Testis (tissue), 3 donors: ENCODE results near the gene VEZT. TPM values are rescaled to one million over a fixed set of nuclear protein-coding genes. Genes with fewer than 3 reads are reported as not detected.

Source experiments
- DNase-seq: peaks from one replicate; pipeline ENCODE4 v3.0.0-alpha.2; 2019
- H3K27ac ChIP-seq, 2 donors: fragments of 200-600 bp; sonication (generic); one replicate each; pipeline ENCODE4 v1.5.1; 2019
- H3K27me3 ChIP-seq: fragments of 200-600 bp; sonication (generic); one replicate; pipeline ENCODE4 v1.5.1; 2019
- H3K36me3 ChIP-seq: fragments of 200-600 bp; sonication (generic); one replicate; pipeline ENCODE4 v1.5.1; 2017; ENCODE audit warnings: low read depth; ENCODE audit errors: missing control alignments
- H3K4me1 ChIP-seq: fragments of 200-600 bp; sonication (generic); one replicate; pipeline ENCODE4 v1.5.1; 2019
- H3K4me3 ChIP-seq, 2 donors: fragments of 200-600 bp; sonication (generic); one replicate each; pipeline ENCODE4 v1.5.1; 2017 to 2019
- H3K9me3 ChIP-seq: fragments of 200-600 bp; sonication (generic); one replicate; pipeline ENCODE4 v1.5.1; 2017
- POLR2A ChIP-seq: fragments of 450-650 bp; IDR thresholded peaks from one replicate; pipeline ENCODE4 v1.6.1; 2017; ENCODE audit warnings: antibody characterized with exemption, mild to moderate bottlenecking, moderate library complexity
- WGBS, 2 donors: methylation state at CpG; one replicate each; pipeline ENCODE4 v1.1.5; 2018; 5-methylcytosine and 5-hydroxymethylcytosine counted together
- intact Hi-C: fragments of 100-400 bp; cut with DNase I; formaldehyde crosslinking; loops from one replicate; pipeline ENCODE4 v1.15.1; 2023; ENCODE audit warnings: low total_unique reads
- polyA plus RNA-seq: library from polyadenylated mRNA; stranded (reverse); fragments of 350-450 nt; fragmentation: Illumina TruSeq; extraction: RNeasy Lipid Tissue Mini Kit (QIAGEN cat#74804); gene quantifications from one replicate; pipeline ENCODE4 v1.2.3, GENCODE V29; 2014; ENCODE audit warnings: low read depth, low replicate concordance; ENCODE audit not compliant: insufficient read depth
- total RNA-seq, 2 donors: library from RNA; depleted of rRNA; stranded (reverse); fragments of >200 nt; gene quantifications; one replicate each; pipeline ENCODE4 v1.2.3, GENCODE V29; 2016
- TF ChIP-seq, protein P1 (sequence below), 3 experiments: fragments of 450-650 bp in 2 of 3; fragments of 200-600 bp in 1 of 3; sonication (generic) in 1 of 3; IDR thresholded peaks; one replicate each; pipeline ENCODE4 v1.5.1; 2016 to 2019; ENCODE audit warnings: antibody characterized with exemption in 3 of 3, mild to moderate bottlenecking in 2 of 3, moderate library complexity in 1 of 3

Gene VEZT
- total and polyA plus RNA-seq, 3 donors from 2014 or later = 31.7 to 112 (median 94.6) TPM

DNA sequence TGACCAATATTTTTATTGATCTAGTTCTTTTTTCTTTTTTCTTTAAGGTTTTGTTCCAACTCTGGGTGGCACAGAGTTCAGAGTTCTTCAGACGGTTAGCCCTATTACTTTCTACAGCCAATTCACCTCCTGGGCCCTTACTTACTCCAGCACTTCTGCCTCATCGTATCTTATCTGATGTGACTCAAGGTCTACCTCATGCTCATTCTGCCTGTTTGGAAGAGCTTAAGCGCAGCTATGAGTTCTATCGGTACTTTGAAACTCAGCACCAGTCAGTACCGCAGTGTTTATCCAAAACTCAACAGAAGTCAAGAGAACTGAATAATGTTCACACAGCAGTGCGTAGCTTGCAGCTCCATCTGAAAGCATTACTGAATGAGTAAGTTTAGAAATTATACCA, 64.7 kb downstream of the VEZT start:
- Histone ChIP-seq H3K27ac (no peak overlapping the region), H3K36me3 (no peaks in the 10 kb centered on the region), H3K4me1 (no peaks in the 10 kb centered on the region), H3K4me3 (no peak overlapping the region), H3K27me3 (no peaks in the 10 kb centered on the region), H3K9me3 (no peaks in the 10 kb centered on the region)
- intact Hi-C loops = no loop called here
- DNase-seq = no peak
- 87 to 92% methylated on average over 6 of the region's 6 CpGs for WGBS, 2 donors
- TF ChIP-seq POLR2A = no peak
- TF ChIP-seq, protein P1, sequence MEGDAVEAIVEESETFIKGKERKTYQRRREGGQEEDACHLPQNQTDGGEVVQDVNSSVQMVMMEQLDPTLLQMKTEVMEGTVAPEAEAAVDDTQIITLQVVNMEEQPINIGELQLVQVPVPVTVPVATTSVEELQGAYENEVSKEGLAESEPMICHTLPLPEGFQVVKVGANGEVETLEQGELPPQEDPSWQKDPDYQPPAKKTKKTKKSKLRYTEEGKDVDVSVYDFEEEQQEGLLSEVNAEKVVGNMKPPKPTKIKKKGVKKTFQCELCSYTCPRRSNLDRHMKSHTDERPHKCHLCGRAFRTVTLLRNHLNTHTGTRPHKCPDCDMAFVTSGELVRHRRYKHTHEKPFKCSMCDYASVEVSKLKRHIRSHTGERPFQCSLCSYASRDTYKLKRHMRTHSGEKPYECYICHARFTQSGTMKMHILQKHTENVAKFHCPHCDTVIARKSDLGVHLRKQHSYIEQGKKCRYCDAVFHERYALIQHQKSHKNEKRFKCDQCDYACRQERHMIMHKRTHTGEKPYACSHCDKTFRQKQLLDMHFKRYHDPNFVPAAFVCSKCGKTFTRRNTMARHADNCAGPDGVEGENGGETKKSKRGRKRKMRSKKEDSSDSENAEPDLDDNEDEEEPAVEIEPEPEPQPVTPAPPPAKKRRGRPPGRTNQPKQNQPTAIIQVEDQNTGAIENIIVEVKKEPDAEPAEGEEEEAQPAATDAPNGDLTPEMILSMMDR (IDR thresholded peaks at IDR 0.05) = no peak

DNA sequence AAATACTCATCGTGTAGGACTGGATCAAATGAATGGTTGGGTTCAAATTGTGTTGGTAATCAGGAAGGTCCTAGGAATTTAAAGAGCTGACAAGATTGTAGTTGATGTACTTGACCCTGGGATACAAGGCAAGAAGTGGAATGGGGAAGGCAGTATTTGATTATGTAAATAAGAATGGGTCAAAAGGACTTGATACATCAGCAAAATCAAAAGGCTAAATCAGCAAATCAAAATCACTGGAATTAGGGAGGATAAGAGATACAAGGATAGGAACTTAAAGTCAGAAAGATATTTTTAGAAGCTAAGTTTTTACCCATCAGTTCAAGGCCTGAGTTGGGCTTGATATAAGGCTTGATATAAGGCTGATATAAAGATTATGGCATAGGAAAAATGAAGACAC, 65.8 kb downstream of the VEZT start:
- H3K4me1 ChIP-seq = no peaks in the 10 kb centered on the region
- no peak overlapping the region for H3K4me3 ChIP-seq
- intact Hi-C loops = no loop called here
- TF ChIP-seq POLR2A = no peak
- TF ChIP-seq, protein P1 (IDR thresholded peaks at IDR 0.05) = no peak
- H3K27ac ChIP-seq = no peak overlapping the region
- no peaks in the 10 kb centered on the region for H3K9me3 ChIP-seq
- H3K36me3 ChIP-seq = no peaks in the 10 kb centered on the region
- no peak for DNase-seq
- H3K27me3 ChIP-seq = no peaks in the 10 kb centered on the region
- WGBS, 2 donors = 93 to 95% methylated on average over 1 of the region's 1 CpG

DNA sequence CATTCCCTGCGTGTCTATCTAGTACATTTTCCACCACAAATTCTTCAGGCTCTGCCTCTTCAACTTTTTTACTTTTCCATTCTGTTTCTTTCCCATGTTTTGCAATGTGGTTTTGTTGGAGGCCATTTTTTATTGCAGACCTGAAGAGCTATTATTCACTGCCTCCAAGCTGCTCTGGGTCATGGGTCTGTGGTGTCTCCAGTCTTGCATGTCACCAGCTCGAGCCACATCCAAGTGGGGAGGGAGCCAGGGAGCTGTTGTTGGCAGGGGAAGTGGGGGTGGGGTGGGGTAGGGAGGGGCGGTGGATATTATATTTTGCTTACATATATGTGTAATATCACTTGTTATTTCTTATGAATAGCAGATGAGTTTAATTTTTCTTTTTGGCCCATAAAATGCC, 69.1 kb downstream of the VEZT start:
- Histone ChIP-seq H3K27me3 (no peaks in the 10 kb centered on the region), H3K36me3 (no peaks in the 10 kb centered on the region), H3K4me1 (no peaks in the 10 kb centered on the region), H3K9me3 (no peaks in the 10 kb centered on the region), H3K4me3 (no peak overlapping the region), H3K27ac (no peak overlapping the region)
- DNase-seq = no peak
- intact Hi-C loops = no loop called here
- WGBS, 2 donors = 88% methylated on average over 3 of the region's 3 CpGs
- no peak for TF ChIP-seq POLR2A
- TF ChIP-seq, protein P1 (IDR thresholded peaks at IDR 0.05) = no peak

DNA sequence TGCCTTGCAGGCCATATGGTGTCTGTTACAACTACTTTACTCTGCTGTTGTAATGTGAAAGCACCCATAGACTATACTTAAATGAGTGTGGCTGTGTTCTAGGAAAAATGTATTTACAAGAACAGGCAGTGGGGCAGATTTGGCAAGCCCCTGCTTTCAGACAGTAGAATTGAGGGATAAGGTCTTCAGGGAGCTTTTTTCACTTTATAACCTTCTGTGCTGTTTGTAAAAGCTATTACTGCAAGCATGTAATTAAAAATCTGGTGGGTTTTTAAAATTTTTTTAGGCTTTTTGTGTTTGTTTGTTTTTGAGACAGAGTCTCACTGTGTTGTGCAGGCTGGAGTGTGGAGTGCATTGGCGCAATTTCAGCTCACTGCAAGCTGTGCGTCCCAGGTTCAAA, 73.9 kb downstream of the VEZT start:
- Histone ChIP-seq H3K9me3 (no peaks in the 10 kb centered on the region), H3K27ac (no peak overlapping the region), H3K4me1 (no peaks in the 10 kb centered on the region), H3K27me3 (no peaks in the 10 kb centered on the region), H3K36me3 (no peaks in the 10 kb centered on the region), H3K4me3 (no peak overlapping the region)
- TF ChIP-seq POLR2A = no peak
- TF ChIP-seq, protein P1 (IDR thresholded peaks at IDR 0.05) = no peak
- 91 to 92% methylated on average over 2 of the region's 2 CpGs for WGBS, 2 donors
- DNase-seq = no peak
- intact Hi-C loops = no loop called here

DNA sequence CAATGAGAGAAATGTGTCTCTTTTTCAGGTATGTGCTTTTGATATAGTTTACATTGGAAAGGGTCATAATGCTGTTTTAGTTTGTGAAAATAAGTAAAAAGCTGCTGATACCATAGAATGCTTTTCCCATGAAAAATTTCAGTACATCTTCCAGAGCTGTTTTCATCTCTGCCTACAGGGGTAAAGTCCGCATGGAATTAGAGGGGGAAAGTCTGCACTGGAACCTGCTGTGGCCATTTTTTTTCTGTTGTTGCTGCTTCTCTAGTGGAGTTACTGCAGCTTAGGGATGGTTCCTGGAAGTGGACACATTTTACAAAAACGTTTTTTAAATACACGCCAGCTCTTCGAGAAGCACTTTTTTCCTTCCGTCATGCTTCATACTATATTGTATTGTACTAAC, 81.3 kb downstream of the VEZT start:
- DNase-seq = no peak
- H3K27me3 ChIP-seq = no peaks in the 10 kb centered on the region
- no peak for TF ChIP-seq POLR2A
- TF ChIP-seq, protein P1 (IDR thresholded peaks at IDR 0.05) = no peak
- H3K9me3 ChIP-seq = no peaks in the 10 kb centered on the region
- H3K4me1 ChIP-seq = no peaks in the 10 kb centered on the region
- intact Hi-C loops = no loop called here
- H3K4me3 ChIP-seq = no peak overlapping the region
- 82 to 85% methylated on average over 5 of the region's 5 CpGs for WGBS, 2 donors
- H3K27ac ChIP-seq = no peak overlapping the region
- H3K36me3 ChIP-seq = no peaks in the 10 kb centered on the region
